Transverse colon (tissue), 4 donors: Measurements from ENCODE around the gene CNTN1.

Source experiments
- POLR2A ChIP-seq: fragments of 450-650 bp; IDR thresholded peaks from one replicate; pipeline ENCODE4 v1.6.1; 2016; ENCODE audit warnings: antibody characterized with exemption, mild to moderate bottlenecking, moderate library complexity
- POLR2AphosphoS5 ChIP-seq, 3 donors: sonication (generic); formaldehyde crosslinking; IDR thresholded peaks; one replicate each; pipeline ENCODE4 v1.6.1; 2016; ENCODE audit warnings: antibody characterized with exemption in 3 of 3
- TF ChIP-seq, protein P1 (sequence below), 5 experiments: fragments of 200-600 bp in 3 of 5; fragments of 450-650 bp in 2 of 5; sonication (generic) in 3 of 5; IDR thresholded peaks; 1 replicate in 2 of 5; 2 replicates in 3 of 5; pipeline ENCODE4 v1.5.1; 2016 to 2017; ENCODE audit warnings: antibody characterized with exemption in 5 of 5, inconsistent platforms in 3 of 5, mild to moderate bottlenecking in 2 of 5, moderate library complexity in 1 of 5

DNA sequence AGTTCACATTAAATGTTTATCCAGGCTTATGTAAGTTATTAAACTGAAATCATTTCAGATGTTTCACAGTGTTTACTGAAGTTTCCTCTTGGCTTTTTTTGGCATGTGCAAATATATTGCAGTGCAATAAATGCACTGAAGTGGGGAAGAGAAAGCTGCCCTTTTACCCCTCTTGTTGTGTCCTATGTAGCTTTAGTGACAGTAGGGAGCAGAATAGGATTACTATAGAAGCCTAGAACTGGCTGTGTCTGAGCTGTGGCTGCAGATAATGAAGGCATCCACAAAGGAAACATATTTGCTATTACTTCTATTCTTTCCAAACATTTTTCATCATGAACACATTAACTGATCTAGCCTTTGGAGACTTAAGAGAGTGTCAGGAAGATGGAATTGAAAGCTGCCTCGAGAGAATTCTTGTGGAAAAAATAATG is 24.1 kb upstream of the CNTN1 start:
- TF ChIP-seq, protein P1, sequence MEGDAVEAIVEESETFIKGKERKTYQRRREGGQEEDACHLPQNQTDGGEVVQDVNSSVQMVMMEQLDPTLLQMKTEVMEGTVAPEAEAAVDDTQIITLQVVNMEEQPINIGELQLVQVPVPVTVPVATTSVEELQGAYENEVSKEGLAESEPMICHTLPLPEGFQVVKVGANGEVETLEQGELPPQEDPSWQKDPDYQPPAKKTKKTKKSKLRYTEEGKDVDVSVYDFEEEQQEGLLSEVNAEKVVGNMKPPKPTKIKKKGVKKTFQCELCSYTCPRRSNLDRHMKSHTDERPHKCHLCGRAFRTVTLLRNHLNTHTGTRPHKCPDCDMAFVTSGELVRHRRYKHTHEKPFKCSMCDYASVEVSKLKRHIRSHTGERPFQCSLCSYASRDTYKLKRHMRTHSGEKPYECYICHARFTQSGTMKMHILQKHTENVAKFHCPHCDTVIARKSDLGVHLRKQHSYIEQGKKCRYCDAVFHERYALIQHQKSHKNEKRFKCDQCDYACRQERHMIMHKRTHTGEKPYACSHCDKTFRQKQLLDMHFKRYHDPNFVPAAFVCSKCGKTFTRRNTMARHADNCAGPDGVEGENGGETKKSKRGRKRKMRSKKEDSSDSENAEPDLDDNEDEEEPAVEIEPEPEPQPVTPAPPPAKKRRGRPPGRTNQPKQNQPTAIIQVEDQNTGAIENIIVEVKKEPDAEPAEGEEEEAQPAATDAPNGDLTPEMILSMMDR (IDR thresholded peaks at IDR 0.05), result no peak
- no peak for TF ChIP-seq POLR2A
- no peak for TF ChIP-seq POLR2AphosphoS5 (IDR thresholded peaks at IDR 0.05)
